GM19452 (cell line): ENCODE data around the gene SERPINA3.
"Not testable (repeated sequence)": the region's sequence is repeated elsewhere in the genome, so short reads cannot be mapped to it uniquely, and the experiment has no call there.

Experiments used
- ATAC-seq: cut with Tn5 transposase; IDR thresholded peaks from one replicate; pipeline ENCODE4 v1.9.1; 2021; ENCODE audit not compliant: unreplicated experiment

The SERPINA3 gene

DNA sequence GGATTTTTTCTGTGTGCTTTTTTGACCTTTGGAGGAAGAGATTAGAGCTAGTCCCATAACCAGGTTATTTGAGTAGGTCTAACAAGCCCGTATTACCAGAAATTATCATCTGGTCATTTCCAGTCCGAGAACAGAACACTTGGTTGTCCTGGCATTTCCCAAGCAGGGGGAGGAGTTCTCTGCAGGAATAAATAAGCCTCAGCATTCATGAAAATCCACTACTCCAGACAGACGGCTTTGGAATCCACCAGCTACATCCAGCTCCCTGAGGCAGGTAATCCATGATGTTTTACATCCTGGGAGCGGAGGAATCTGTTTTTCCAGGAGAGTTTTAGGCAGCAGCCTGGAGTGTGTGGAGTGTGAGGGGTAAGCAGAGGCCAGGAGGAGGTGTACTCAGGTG, at the start of gene SERPINA3:
SERPINA3 (plus strand) TSS at position 218 of the 400 bp plus-strand sequence. CDS start 2,051 bp downstream, outside the sequence.
- ATAC-seq = no peak

DNA sequence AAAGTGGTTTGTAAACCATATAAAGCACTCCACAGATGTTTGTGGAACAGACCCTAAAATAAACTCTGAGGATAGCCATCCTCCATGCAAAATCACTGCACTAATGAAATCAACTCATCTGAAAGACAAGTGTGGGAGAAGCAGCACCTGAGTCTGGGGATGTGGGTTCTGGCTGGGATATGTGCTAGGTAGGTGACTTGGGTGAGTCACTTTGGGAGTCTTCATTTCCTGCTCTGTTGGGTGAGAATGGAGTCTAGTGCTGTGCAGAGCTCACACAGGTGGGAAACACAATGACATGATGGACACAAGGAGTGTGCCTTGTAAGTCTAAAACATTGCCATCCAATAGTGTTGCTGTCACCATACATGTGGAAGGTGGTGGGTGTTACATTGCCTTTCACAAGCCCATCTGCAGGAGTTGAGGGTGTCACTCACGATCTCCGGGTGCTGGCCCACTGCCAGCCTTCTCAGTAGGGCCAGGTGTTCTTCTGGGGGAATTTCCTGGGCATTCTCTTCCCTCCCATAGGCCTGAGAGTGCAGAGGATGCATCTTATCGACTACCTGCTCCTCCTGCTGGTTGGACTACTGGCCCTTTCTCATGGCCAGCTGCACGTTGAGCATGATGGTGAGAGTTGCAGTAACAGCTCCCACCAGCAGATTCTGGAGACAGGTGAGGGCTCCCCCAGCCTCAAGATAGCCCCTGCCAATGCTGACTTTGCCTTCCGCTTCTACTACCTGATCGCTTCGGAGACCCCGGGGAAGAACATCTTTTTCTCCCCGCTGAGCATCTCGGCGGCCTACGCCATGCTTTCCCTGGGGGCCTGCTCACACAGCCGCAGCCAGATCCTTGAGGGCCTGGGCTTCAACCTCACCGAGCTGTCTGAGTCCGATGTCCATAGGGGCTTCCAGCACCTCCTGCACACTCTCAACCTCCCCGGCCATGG, 49.0 kb upstream of the SERPINA3 start:
- ATAC-seq = no peak

GRCh38 chr14:94564381-94564780, 47.8 kb upstream of the SERPINA3 start:
- no peak for ATAC-seq

- ATAC-seq = no peak
Observed at GRCh38 chr14:94568186-94568585, 44.0 kb upstream of the SERPINA3 start.

DNA sequence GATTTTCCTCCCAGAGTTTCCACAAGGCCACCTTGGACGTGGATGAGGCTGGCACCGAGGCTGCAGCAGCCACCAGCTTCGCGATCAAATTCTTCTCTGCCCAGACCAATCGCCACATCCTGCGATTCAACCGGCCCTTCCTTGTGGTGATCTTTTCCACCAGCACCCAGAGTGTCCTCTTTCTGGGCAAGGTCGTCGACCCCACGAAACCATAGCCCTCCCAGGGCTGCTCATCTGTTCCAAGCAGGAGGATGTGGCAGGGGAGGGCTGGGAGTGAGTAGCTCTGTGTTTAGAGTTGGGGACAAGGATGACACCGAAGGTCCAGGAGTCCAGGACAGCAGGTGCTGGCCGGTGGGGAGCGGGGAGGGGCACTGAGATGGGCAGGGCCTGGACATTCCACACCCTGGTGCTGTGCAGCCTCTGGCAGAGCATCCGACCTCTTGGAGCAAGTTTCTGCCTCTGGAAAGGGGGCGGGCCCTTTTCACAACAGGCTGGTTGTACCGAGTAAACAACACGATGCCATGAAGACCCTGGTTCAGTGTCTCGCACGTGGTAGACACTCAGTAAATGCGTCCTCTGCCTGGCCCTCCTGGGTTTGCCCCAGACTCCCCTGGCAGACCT, 42.7 kb upstream of the SERPINA3 start:
- no peak for ATAC-seq

- no peak for ATAC-seq
Observed at GRCh38 chr14:94570002-94570400, 42.2 kb upstream of the SERPINA3 start.

- no peak for ATAC-seq
Observed at GRCh38 chr14:94570440-94570839, 41.8 kb upstream of the SERPINA3 start.

GRCh38 chr14:94571395-94571794, 40.8 kb upstream of the SERPINA3 start:
- no peak for ATAC-seq

- no peak for ATAC-seq
Observed at GRCh38 chr14:94571950-94572349, 40.2 kb upstream of the SERPINA3 start.

GRCh38 chr14:94572637-94573303, 39.4 kb upstream of the SERPINA3 start:
- no peak for ATAC-seq

GRCh38 chr14:94573475-94574277, 38.5 kb upstream of the SERPINA3 start:
- ATAC-seq = no peak

GRCh38 chr14:94574336-94574735, 37.9 kb upstream of the SERPINA3 start:
- ATAC-seq = no peak

DNA sequence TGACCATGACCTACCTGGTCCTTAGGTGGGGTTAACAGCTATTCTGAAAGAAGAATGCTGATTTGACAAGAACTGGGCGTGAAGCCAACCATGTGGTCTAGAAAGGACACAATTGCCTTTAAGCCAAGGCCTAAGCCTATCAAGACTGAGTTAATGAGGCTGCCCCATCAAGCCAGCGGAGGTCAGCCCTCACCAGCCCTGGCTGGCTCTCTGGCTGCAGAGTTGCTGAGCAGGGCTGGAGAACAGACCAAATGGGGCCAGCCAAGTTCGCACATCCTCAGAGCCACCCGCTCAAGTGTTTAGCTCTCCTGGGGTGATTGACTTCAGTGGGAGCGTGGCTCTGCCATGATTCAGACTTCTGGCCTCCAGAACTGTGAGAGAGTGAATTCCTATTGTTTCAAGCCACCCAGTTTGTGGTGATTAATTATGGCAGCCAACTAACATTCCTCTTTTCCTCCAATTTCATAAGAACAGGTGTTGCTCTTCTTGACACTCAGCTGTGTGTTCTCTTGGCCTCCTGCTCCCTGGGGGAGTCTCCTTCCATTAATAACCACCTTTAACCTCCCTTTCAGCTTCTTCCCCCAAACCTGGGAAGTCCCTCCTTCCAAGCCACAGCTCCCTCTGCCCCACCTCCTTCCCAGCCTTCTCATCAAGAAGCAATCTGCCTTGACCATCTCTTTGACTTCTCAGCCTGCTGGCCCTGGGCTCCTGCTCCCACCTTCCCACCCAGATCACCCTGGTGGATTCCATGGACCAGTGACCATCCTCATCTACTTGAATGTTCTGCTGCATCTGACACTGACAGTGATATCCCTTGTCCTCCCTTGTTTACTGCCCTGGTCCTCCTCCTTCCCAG, 36.2 kb upstream of the SERPINA3 start:
- no peak for ATAC-seq

- ATAC-seq = not testable (repeated sequence)
Observed at GRCh38 chr14:94577472-94577871, 34.7 kb upstream of the SERPINA3 start.

DNA sequence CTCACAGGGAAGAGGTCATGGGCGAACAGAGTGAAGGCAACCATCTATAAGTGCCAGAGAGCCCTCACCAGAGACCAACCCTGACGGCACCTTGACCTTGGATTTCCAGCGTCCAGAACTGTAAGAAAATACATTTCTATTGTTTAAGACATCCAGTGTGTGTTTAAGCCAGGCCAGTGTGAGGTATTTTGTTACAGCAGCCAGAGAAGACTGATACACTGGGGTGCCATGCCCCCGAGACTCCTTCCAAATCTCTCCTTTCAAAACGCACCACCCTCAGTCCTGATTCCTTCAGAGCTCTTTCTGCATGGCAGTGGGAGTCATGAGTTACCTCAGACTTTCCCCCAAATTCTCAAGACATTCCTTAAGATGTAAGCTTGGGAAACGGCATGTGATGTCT, 33.5 kb upstream of the SERPINA3 start:
- ATAC-seq = no peak

- no peak for ATAC-seq
Observed at GRCh38 chr14:94581127-94581999, 30.8 kb upstream of the SERPINA3 start, which contains the start of gene SERPINA5. SERPINA5 (plus strand) TSS chr14:94581426; CDS start chr14:94587363, 5,937 bp downstream.

DNA sequence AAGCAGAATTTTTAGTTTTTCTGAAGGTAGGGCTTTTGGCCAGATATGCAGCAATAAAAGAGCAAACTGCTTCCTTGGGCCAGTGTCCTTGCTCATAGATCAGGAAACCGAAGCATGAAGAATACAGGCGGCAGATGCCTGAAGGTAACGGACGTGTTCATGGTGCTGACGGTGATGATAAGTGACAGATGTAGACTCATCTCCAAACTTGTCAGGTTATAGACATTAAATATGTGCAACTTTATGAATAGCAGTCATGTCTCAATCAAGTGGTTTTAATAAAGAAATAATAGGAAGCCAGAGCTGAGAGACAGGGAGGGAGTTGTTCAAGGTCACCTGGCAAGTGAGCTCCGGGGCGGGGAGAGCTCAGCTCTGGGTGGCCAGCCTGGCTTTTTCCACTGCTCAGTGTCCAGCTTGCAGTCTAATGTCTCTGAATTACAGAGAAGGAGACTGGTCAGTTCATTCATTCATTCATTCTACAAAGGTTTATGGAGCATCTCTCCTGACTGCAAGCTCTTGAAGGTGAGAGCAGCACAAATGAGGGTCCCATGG, 29.9 kb upstream of the SERPINA3 start:
- no peak for ATAC-seq

- no peak for ATAC-seq
Observed at GRCh38 chr14:94582851-94583250, 29.3 kb upstream of the SERPINA3 start.

- no peak for ATAC-seq
Observed at GRCh38 chr14:94583557-94583956, 28.6 kb upstream of the SERPINA3 start.
